ENCODE results near the gene IRF2BP2. TPM values are rescaled to one million over a fixed set of nuclear protein-coding genes. Genes with fewer than 3 reads are reported as not detected.
A peak's percentile ranks its signal among the peaks of the same experiment; 100 is the strongest.

Gene IRF2BP2
- total and polyA plus RNA-seq, 10 of the 15 experiments (the other 5 are each of a cell fraction or from before 2014, with no cell fraction given) = 7.5 to 114 (median 52.3) TPM

GRCh38 chr1:234598974-234599616 is 10.9 kb downstream of the IRF2BP2 start:
- intact Hi-C loops (cut with micrococcal nuclease; ENCODE audit: unreplicated experiment) = no loop called here
- ChIA-PET POLR2A (interaction anchor here (0.5 to 0.9 kb wide), 6 partner anchors 39 to 500 kb away, joined by 3 to 5 read pairs (median 3); no protein-coding TSS in a partner anchor), SMC1A (ENCODE audit: uncharacterized antibody, unreplicated experiment) (interaction anchor here (0.7 to 9.7 kb wide), 11 partner anchors 12 to 484 kb away, joined by 3 to 81 read pairs (median 9); no protein-coding TSS in a partner anchor), RAD21 (ENCODE audit: unreplicated experiment) (interaction anchor here (0.6 to 6.2 kb wide), 14 partner anchors 13 to 484 kb away, joined by 3 to 65 read pairs (median 4); partner anchors contain the start of gene IRF2BP2), CTCF (interaction anchor here (0.6 to 5.6 kb wide), 15 partner anchors 13 to 817 kb away, joined by 3 to 39 read pairs (median 3); no protein-coding TSS in a partner anchor)
- H2AFZ ChIP-seq (ENCODE audit: control insufficient read depth, low read depth, low read length) = no peak overlapping the region
- BruUV-seq (replicated peaks) = no TSS peak
- FAIRE-seq = no peak
- 0% methylated on average over 1 of the region's 1 CpG for WGBS (ENCODE audit: insufficient coverage, insufficient replicate concordance, low lambda C conversion rate, missing lambda C conversion rate)
- H3K27ac ChIP-seq (ENCODE audit: control insufficient read depth, insufficient read depth) = peak overlapping the region; percentile 75
- in situ Hi-C loops (cut with MboI) = loop anchor here (5.0 kb wide), 1 partner anchor 483 kb away; no protein-coding TSS in a partner anchor
- peaks cover 22% of the 10 kb centered on the region for H3K4me1 ChIP-seq (ENCODE audit: control insufficient read depth, insufficient read depth, low read length)
- DNase-seq (ENCODE audit: low read depth, low spot score) = no peak
- no peaks in the 10 kb centered on the region for H3K27me3 ChIP-seq (replicated peaks in 1 of 2; ENCODE audit: control insufficient read depth in 2 of 2, insufficient read depth in 2 of 2, low read length in 1 of 2)
- no peaks in the 10 kb centered on the region for H3K9me3 ChIP-seq (replicated peaks; ENCODE audit: control insufficient read depth, insufficient read depth, low read length)
- H3K9ac ChIP-seq (ENCODE audit: control insufficient read depth, insufficient read depth, low read length) = peak overlapping the region; percentile 71
- peaks cover 0 to 8% of the 10 kb centered on the region in 2 experiments; a peak in 1 of 4 replicates for H3K36me3 ChIP-seq (ENCODE audit: control insufficient read depth in 2 of 2, insufficient read depth in 2 of 2, low read length in 1 of 2)
- peak overlapping the region; percentile 67; the same call in 1 of the 2 replicates for H3K4me3 ChIP-seq
- H3K4me2 ChIP-seq (ENCODE audit: control insufficient read depth, insufficient read depth) = peak overlapping the region; percentile 68
- H4K20me1 ChIP-seq (ENCODE audit: control insufficient read depth, insufficient read depth) = no peaks in the 10 kb centered on the region
- ATAC-seq = no peak
- H3K79me2 ChIP-seq (ENCODE audit: control insufficient read depth, insufficient read depth, low read length) = peaks cover 31% of the 10 kb centered on the region
- TF ChIP-seq CBX5 (IDR thresholded peaks at IDR 0.05; ENCODE audit: low read depth) = no peak
- TF ChIP-seq E2F4 (IDR thresholded peaks at IDR 0.05; ENCODE audit: low read depth, low read length) = no peak
- TF ChIP-seq POLR2AphosphoS2 (IDR thresholded peaks at IDR 0.05; ENCODE audit: low read depth, low read length) = no peak
- no peak for TF ChIP-seq CUX1 (IDR thresholded peaks at IDR 0.05; ENCODE audit: insufficient replicate concordance, low read depth, low read length)
- no peak for TF ChIP-seq MAX (IDR thresholded peaks at IDR 0.05; ENCODE audit: low read depth, low read length)
- TF ChIP-seq NR2C2 (IDR thresholded peaks at IDR 0.05; ENCODE audit: borderline replicate concordance, control insufficient read depth, insufficient read length, low read depth) = no peak
- TF ChIP-seq ESRRA (IDR thresholded peaks at IDR 0.05; ENCODE audit: low read length) = no peak
- 0 out of 2 replicates have a peak, but pooled peaks have one; percentile 22 for TF ChIP-seq MTA3 (IDR thresholded peaks at IDR 0.05; ENCODE audit: borderline replicate concordance, low read length)
- TF ChIP-seq ZBTB11 (CRISPR knock-in tag; IDR thresholded peaks at IDR 0.05) = no peak
- TF ChIP-seq RELA (IDR thresholded peaks at IDR 0.05; ENCODE audit: borderline replicate concordance, partially characterized antibody) = no peak
- TF ChIP-seq POLR2A (IDR thresholded peaks at IDR 0.05; ENCODE audit: low read depth, low read length) = no peak
- TF ChIP-seq IRF4 (IDR thresholded peaks at IDR 0.05; ENCODE audit: low read depth, low read length) = no peak
